Ascending aorta (tissue), 2 donors: ENCODE results near the gene SV2C. TPM values are rescaled to one million over a fixed set of nuclear protein-coding genes. Genes with fewer than 3 reads are reported as not detected.

Experiments
- DNase-seq, 2 donors: peaks; one replicate each; pipeline ENCODE4 v3.0.0-alpha.2; 2019; ENCODE audit warnings: low spot score in 2 of 2
- H3K27ac ChIP-seq, 2 donors: fragments of 200-600 bp; sonication (generic); one replicate each; pipeline ENCODE4 v1.5.1; 2016 to 2017; ENCODE audit warnings: mild to moderate bottlenecking in 1 of 2
- H3K27me3 ChIP-seq: fragments of 200-600 bp; sonication (generic); one replicate; pipeline ENCODE4 v1.5.1; 2017
- H3K36me3 ChIP-seq, 2 donors: fragments of 200-600 bp; sonication (generic); one replicate each; pipeline ENCODE4 v1.5.1; 2016
- H3K4me1 ChIP-seq, 2 donors: fragments of 200-600 bp; sonication (generic); one replicate each; pipeline ENCODE4 v1.5.1; 2016 to 2017; ENCODE audit warnings: mild to moderate bottlenecking in 1 of 2
- H3K4me3 ChIP-seq, 2 donors: fragments of 200-600 bp; sonication (generic); one replicate each; pipeline ENCODE4 v1.5.1; 2016 to 2017; ENCODE audit warnings: mild to moderate bottlenecking in 1 of 2
- H3K9me3 ChIP-seq, 2 donors: fragments of 200-600 bp; sonication (generic); one replicate each; pipeline ENCODE4 v1.5.1; 2016
- CTCF ChIP-seq, 3 experiments: fragments of 200-600 bp in 2 of 3; fragments of 450-650 bp in 1 of 3; sonication (generic) in 2 of 3; IDR thresholded peaks; one replicate each; pipeline ENCODE4 v1.5.1; 2016 to 2019; ENCODE audit warnings: antibody characterized with exemption in 3 of 3, mild to moderate bottlenecking in 1 of 3, moderate library complexity in 1 of 3
- intact Hi-C: fragments of 100-400 bp; cut with DNase I; formaldehyde crosslinking; loops from one replicate; pipeline ENCODE4 v1.15.1; 2023
- total RNA-seq: library from RNA; depleted of rRNA; stranded (reverse); fragments of >200 nt; gene quantifications from one replicate; pipeline ENCODE4 v1.1.0, GENCODE V29; 2016

The SV2C gene
- total RNA-seq, 1 donor from 2014 or later: not detected

DNA sequence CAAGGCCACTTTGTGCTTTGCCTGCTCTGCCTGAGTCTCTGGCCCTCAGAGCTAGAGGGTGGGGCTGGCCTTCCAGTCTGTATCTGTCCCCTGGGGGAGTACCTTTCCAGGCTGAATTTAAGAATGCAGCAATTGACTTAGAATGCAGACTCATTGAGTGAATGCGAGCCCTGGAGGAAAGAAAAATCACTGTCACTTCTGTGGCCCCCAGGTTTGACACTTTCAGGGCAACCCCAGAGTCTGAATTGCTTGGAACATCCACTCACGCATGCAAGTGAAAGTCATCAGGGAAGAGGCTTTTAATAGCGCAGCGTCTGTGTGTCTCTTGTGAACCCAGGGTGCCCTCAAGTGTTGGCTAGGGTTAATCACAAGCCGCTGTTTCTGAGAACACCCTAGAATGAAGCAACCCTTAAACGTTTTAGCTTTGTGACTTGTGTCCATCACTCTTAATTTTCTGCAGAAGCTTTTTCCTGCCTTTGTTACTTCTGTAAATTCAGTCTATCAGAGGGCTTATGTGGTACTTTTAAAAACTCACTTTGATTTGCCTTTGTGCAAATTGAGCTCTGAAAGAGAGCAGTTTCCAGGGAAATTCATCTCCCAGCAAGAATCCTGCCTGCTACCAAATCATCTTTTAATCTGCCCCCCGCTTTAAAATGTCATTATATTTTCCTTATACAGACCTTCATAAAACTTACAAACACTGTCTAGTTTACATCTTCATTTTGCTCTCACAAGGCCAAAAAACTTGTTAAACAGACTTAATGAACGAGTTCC lies 173.1 kb downstream of the SV2C start:
- Histone ChIP-seq H3K9me3 (no peaks in the 10 kb centered on the region), H3K36me3 (no peaks in the 10 kb centered on the region), H3K27me3 (no peaks in the 10 kb centered on the region), H3K4me3 (no peak overlapping the region), H3K4me1 (no peaks in the 10 kb centered on the region), H3K27ac (no peak overlapping the region)
- intact Hi-C loops: no loop called here
- TF ChIP-seq CTCF (IDR thresholded peaks at IDR 0.05): peak in 1 of 3 experiments; percentile 41
- DNase-seq: no peak

DNA sequence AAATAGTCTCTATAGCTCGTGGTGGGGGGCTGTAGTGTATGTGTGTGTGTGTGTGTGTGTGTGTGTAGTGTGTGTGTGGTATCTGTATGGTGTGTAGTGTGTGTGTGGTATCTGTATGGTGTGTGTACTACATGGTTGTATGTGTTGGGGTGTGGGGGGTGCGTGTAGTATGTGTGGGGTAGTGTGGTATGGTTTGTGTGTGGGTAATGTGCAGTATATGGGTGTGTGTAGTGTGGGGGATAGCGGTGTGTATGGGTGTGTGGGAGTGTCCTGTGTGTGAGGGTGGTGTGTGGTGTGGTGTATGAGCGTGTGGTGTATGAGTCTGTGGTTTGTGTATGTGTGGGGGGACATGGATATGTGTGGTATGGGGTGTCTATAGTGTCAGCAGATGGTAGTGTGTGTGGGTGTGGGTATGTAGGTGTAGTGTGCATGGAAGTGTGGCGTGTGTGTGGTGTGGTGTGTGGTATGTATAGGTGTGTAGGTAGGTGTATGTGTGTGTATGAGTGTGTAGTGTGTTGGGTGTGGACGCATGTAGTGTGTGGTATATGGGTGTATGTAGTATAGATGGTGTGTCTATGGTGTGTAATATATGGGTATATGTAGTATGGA lies 174.1 kb downstream of the SV2C start:
- intact Hi-C loops: no loop called here
- no peak for DNase-seq
- H3K4me3 ChIP-seq: no peak overlapping the region
- H3K4me1 ChIP-seq: no peaks in the 10 kb centered on the region
- H3K27ac ChIP-seq: no peak overlapping the region
- H3K9me3 ChIP-seq: no peaks in the 10 kb centered on the region
- no peak for TF ChIP-seq CTCF (IDR thresholded peaks at IDR 0.05)
- H3K36me3 ChIP-seq: no peaks in the 10 kb centered on the region
- no peaks in the 10 kb centered on the region for H3K27me3 ChIP-seq

- Histone ChIP-seq H3K4me3 (no peak overlapping the region), H3K27ac (no peak overlapping the region), H3K4me1 (no peaks in the 10 kb centered on the region), H3K27me3 (no peaks in the 10 kb centered on the region), H3K9me3 (no peaks in the 10 kb centered on the region), H3K36me3 (no peaks in the 10 kb centered on the region)
- no peak for DNase-seq
- TF ChIP-seq CTCF (IDR thresholded peaks at IDR 0.05): no peak
- intact Hi-C loops: no loop called here
Observed at GRCh38 chr5:76257897-76258296, 174.7 kb downstream of the SV2C start.

GRCh38 chr5:76264681-76265080 lies 181.5 kb downstream of the SV2C start:
- H3K27ac ChIP-seq: no peak overlapping the region
- intact Hi-C loops: no loop called here
- TF ChIP-seq CTCF (IDR thresholded peaks at IDR 0.05): no peak
- DNase-seq: no peak
- no peaks in the 10 kb centered on the region for H3K4me1 ChIP-seq
- no peaks in the 10 kb centered on the region for H3K9me3 ChIP-seq
- H3K4me3 ChIP-seq: no peak overlapping the region
- H3K36me3 ChIP-seq: no peaks in the 10 kb centered on the region
- no peaks in the 10 kb centered on the region for H3K27me3 ChIP-seq

DNA sequence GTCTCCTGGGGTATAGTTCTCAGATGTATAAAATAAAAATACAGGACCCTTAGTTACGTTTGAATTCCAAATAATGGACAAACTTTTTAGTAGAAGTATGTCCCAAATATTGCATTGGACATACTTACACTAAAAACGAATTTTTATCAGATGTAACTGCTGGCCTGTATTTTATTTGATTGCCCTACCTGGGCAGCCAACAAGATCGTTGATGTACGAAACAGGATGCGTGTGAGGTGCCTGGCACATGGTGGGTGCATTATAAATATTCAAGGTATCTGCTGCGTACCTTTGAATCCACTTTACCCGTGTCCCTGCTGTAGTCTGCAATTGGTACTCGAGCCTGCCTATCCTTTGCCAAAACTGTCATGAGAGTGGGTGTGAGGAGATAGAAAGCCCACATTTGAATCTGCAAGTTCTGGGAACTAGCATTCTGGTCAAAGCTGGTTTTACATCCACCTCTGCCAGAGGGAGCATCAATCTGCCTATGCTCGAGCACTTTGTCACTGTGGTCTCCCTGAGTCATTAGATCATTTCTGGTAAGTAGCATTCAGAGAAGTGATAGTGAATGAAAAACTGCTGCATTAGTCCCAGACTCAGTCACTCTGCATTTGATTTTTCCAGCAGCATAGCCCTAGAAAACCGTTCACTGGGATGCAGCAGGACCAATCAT lies 186.2 kb downstream of the SV2C start:
- TF ChIP-seq CTCF (IDR thresholded peaks at IDR 0.05): no peak
- Histone ChIP-seq H3K9me3 (no peaks in the 10 kb centered on the region), H3K4me3 (no peak overlapping the region), H3K27ac (no peak overlapping the region), H3K4me1 (no peaks in the 10 kb centered on the region), H3K27me3 (no peaks in the 10 kb centered on the region), H3K36me3 (no peaks in the 10 kb centered on the region)
- no peak for DNase-seq
- intact Hi-C loops: no loop called here
